HepG2 (cell line): ENCODE data around the gene SDR39U1. TPM values are rescaled to one million over a fixed set of nuclear protein-coding genes. Genes with fewer than 3 reads are reported as not detected.
A peak's percentile ranks its signal among the peaks of the same experiment; 100 is the strongest.

Experiments used
- POLR2A ChIP-seq, 2 experiments: IDR thresholded peaks; 2 replicates each; pipeline ENCODE4 v1.6.1; 2011; ENCODE audit warnings: low read depth in 2 of 2, low read length in 2 of 2, mild to moderate bottlenecking in 1 of 2, moderate library complexity in 1 of 2; ENCODE audit not compliant: insufficient read depth in 1 of 2
- RFX1 ChIP-seq: fragments of 450-650 bp; IDR thresholded peaks from 2 replicates; pipeline ENCODE4 v1.6.1; 2017
- SMAD3 ChIP-seq: sonication (generic); formaldehyde crosslinking; IDR thresholded peaks from 2 replicates; pipeline ENCODE4 v1.4.0; 2020; ENCODE audit warnings: missing genetic modification reagents
- SP4 ChIP-seq: sonication (generic); formaldehyde crosslinking; IDR thresholded peaks from 2 replicates; pipeline ENCODE4 v1.8.1; 2023; ENCODE audit warnings: mild to moderate bottlenecking, missing genetic modification reagents
- ZIK1 ChIP-seq: sonication (generic); formaldehyde crosslinking; IDR thresholded peaks from 2 replicates; pipeline ENCODE4 v1.5.0; 2020; ENCODE audit warnings: mild to moderate bottlenecking, low read depth, missing genetic modification reagents, borderline replicate concordance
- ZMYM3 ChIP-seq: sonication (generic); formaldehyde crosslinking; IDR thresholded peaks from 2 replicates; pipeline ENCODE4 v1.5.1; 2020; ENCODE audit warnings: mild to moderate bottlenecking, missing genetic modification reagents
- ZNF260 ChIP-seq: sonication (generic); formaldehyde crosslinking; IDR thresholded peaks from 2 replicates; pipeline ENCODE4 v1.4.0; 2020; ENCODE audit warnings: missing genetic modification reagents, low read depth, mild to moderate bottlenecking, borderline replicate concordance
- ZNF564 ChIP-seq: sonication (generic); formaldehyde crosslinking; IDR thresholded peaks from 2 replicates; pipeline ENCODE4 v1.8.1; 2023; ENCODE audit warnings: mild to moderate bottlenecking, missing genetic modification reagents
- ZNF841 ChIP-seq: sonication (generic); formaldehyde crosslinking; IDR thresholded peaks from 2 replicates; pipeline ENCODE4 v1.8.1; 2023; ENCODE audit warnings: missing genetic modification reagents, borderline replicate concordance
- ZSCAN9 ChIP-seq: IDR thresholded peaks from 2 replicates; pipeline ENCODE4 v1.6.1; 2016; ENCODE audit warnings: borderline replicate concordance
- polyA plus RNA-seq, 8 experiments: library from polyadenylated mRNA; depleted of rRNA in 3 of 8; stranded (reverse) in 7 of 8; unstranded in 1 of 8; fragments of >200 nt; fragmentation: Illumina TruSeq in 4 of 8; extraction: Trizol in 4 of 8; gene quantifications; 2 replicates each; pipeline versions ENCODE4 v1.2.1 to v1.2.3, GENCODE V29; 2011 to 2016; ENCODE audit warnings: low read depth in 4 of 8, missing spikeins in 1 of 8, mixed read lengths in 1 of 8; ENCODE audit not compliant: insufficient read depth in 1 of 8
- total RNA-seq, 5 experiments: library from RNA; depleted of rRNA; stranded (reverse); fragments of >200 nt; fragmentation: Illumina TruSeq; extraction: Trizol; gene quantifications; 2 replicates each; pipeline ENCODE4 v1.2.3, GENCODE V29; 2016; ENCODE audit warnings: low read depth in 1 of 5
- TF ChIP-seq, protein P1 (sequence below): sonication (generic); formaldehyde crosslinking; IDR thresholded peaks from 2 replicates; pipeline ENCODE4 v1.4.0; 2020; ENCODE audit warnings: missing genetic modification reagents, borderline replicate concordance
- TF ChIP-seq, protein P2 (sequence below): sonication (generic); formaldehyde crosslinking; IDR thresholded peaks from 2 replicates; pipeline ENCODE4 v1.4.0; 2020; ENCODE audit warnings: mild to moderate bottlenecking, low read depth, missing genetic modification reagents
- TF ChIP-seq, protein P3 (sequence below): conservative IDR thresholded peaks from 2 replicates; pipeline ENCODE4 v1.6.1; 2018; ENCODE audit warnings: missing genetic modification reagents
- TF ChIP-seq, protein P4 (sequence below): sonication (generic); formaldehyde crosslinking; IDR thresholded peaks from 2 replicates; pipeline ENCODE4 v1.5.0; 2020; ENCODE audit warnings: mild to moderate bottlenecking, missing genetic modification reagents, borderline replicate concordance
- TF ChIP-seq, protein P5 (sequence below): sonication (generic); formaldehyde crosslinking; IDR thresholded peaks from 2 replicates; pipeline ENCODE4 v1.5.0; 2020; ENCODE audit warnings: mild to moderate bottlenecking, missing genetic modification reagents, moderate library complexity

The SDR39U1 gene
- total and polyA plus RNA-seq, 2 of the 13 experiments (the other 11 are each of a cell fraction or from before 2014, with no cell fraction given) = 34.4 to 129 TPM

DNA sequence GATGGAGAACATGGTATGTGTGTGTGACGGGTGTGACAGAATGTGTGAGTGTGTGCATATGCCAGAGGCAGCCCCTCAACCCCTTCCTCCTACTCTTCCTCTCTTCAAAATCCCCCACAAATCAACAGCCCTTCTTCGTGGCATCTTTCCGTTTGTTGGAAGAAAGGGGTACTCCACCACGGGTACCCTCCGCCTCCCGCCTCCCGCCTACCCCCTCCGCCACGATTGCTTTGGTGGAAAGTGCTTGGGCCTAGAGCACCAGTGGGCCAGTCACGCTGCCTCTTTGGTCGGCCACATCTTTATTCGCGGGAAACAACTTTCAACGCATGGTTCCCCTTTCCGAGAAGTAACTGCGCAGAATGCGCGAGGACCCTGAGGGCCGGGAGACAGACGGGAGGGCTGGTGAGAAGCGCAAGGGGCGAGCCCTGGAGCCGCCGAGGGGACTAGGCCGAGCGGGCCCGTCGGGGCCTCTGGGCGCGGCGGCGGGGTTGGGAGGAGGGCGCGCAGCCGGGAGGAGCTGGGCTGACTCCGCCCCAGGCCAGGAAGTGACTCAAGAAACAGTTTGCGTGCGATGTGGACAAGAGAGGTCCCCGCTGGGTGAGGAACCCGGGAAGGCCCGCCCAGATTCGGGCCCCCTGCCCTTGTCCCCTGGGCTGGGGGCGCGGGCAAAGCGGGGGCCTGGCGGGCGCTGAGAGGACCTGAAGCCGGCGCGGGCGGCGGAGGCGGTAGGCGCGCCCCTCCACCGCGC is 13.0 kb downstream of the SDR39U1 start, which contains the start of the genes CBLN3 and KHNYN (continued):
- TF ChIP-seq, protein P1, sequence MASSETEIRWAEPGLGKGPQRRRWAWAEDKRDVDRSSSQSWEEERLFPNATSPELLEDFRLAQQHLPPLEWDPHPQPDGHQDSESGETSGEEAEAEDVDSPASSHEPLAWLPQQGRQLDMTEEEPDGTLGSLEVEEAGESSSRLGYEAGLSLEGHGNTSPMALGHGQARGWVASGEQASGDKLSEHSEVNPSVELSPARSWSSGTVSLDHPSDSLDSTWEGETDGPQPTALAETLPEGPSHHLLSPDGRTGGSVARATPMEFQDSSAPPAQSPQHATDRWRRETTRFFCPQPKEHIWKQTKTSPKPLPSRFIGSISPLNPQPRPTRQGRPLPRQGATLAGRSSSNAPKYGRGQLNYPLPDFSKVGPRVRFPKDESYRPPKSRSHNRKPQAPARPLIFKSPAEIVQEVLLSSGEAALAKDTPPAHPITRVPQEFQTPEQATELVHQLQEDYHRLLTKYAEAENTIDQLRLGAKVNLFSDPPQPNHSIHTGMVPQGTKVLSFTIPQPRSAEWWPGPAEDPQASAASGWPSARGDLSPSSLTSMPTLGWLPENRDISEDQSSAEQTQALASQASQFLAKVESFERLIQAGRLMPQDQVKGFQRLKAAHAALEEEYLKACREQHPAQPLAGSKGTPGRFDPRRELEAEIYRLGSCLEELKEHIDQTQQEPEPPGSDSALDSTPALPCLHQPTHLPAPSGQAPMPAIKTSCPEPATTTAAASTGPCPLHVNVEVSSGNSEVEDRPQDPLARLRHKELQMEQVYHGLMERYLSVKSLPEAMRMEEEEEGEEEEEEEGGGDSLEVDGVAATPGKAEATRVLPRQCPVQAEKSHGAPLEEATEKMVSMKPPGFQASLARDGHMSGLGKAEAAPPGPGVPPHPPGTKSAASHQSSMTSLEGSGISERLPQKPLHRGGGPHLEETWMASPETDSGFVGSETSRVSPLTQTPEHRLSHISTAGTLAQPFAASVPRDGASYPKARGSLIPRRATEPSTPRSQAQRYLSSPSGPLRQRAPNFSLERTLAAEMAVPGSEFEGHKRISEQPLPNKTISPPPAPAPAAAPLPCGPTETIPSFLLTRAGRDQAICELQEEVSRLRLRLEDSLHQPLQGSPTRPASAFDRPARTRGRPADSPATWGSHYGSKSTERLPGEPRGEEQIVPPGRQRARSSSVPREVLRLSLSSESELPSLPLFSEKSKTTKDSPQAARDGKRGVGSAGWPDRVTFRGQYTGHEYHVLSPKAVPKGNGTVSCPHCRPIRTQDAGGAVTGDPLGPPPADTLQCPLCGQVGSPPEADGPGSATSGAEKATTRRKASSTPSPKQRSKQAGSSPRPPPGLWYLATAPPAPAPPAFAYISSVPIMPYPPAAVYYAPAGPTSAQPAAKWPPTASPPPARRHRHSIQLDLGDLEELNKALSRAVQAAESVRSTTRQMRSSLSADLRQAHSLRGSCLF = no peak
- no peak for TF ChIP-seq ZIK1 (CRISPR knock-in tag)
- TF ChIP-seq ZSCAN9 (CRISPR knock-in tag) = peak; percentile 90
- no peak for TF ChIP-seq ZNF564 (CRISPR knock-in tag)
- TF ChIP-seq, protein P2, sequence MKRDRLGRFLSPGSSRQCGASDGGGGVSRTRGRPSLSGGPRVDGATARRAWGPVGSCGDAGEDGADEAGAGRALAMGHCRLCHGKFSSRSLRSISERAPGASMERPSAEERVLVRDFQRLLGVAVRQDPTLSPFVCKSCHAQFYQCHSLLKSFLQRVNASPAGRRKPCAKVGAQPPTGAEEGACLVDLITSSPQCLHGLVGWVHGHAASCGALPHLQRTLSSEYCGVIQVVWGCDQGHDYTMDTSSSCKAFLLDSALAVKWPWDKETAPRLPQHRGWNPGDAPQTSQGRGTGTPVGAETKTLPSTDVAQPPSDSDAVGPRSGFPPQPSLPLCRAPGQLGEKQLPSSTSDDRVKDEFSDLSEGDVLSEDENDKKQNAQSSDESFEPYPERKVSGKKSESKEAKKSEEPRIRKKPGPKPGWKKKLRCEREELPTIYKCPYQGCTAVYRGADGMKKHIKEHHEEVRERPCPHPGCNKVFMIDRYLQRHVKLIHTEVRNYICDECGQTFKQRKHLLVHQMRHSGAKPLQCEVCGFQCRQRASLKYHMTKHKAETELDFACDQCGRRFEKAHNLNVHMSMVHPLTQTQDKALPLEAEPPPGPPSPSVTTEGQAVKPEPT (CRISPR knock-in tag) = no peak; the same call in 1 of the 2 replicates
- TF ChIP-seq ZNF841 = no peak
- TF ChIP-seq POLR2A (IDR thresholded peaks at IDR 0.05; ENCODE audit: insufficient read depth in 1 of 2, low read depth in 2 of 2, low read length in 2 of 2) = peak in 1 of 2 experiments; percentile 96; a peak in 2 of 4 replicates
- TF ChIP-seq ZMYM3 (CRISPR knock-in tag) = peak; percentile 71; the same call in 1 of the 2 replicates
- TF ChIP-seq, protein P3, sequence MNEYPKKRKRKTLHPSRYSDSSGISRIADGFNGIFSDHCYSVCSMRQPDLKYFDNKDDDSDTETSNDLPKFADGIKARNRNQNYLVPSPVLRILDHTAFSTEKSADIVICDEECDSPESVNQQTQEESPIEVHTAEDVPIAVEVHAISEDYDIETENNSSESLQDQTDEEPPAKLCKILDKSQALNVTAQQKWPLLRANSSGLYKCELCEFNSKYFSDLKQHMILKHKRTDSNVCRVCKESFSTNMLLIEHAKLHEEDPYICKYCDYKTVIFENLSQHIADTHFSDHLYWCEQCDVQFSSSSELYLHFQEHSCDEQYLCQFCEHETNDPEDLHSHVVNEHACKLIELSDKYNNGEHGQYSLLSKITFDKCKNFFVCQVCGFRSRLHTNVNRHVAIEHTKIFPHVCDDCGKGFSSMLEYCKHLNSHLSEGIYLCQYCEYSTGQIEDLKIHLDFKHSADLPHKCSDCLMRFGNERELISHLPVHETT (CRISPR knock-in tag) = peak; percentile 85
- TF ChIP-seq, protein P4, sequence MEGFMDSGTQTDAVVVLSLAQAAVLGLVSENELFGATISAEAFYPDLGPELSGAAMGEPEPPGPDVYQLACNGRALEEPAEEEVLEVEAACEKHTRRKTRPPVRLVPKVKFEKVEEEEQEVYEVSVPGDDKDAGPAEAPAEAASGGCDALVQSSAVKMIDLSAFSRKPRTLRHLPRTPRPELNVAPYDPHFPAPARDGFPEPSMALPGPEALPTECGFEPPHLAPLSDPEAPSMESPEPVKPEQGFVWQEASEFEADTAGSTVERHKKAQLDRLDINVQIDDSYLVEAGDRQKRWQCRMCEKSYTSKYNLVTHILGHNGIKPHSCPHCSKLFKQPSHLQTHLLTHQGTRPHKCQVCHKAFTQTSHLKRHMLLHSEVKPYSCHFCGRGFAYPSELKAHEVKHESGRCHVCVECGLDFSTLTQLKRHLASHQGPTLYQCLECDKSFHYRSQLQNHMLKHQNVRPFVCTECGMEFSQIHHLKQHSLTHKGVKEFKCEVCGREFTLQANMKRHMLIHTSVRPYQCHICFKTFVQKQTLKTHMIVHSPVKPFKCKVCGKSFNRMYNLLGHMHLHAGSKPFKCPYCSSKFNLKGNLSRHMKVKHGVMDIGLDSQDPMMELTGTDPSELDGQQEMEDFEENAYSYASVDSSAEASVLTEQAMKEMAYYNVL (CRISPR knock-in tag) = peak; percentile 92
- TF ChIP-seq SP4 (CRISPR knock-in tag) = no peak
- no peak; the same call in 1 of the 2 replicates for TF ChIP-seq RFX1
- TF ChIP-seq SMAD3 (CRISPR knock-in tag) = no peak
- TF ChIP-seq ZNF260 (CRISPR knock-in tag) = no peak; the same call in 1 of the 2 replicates
- TF ChIP-seq, protein P5, sequence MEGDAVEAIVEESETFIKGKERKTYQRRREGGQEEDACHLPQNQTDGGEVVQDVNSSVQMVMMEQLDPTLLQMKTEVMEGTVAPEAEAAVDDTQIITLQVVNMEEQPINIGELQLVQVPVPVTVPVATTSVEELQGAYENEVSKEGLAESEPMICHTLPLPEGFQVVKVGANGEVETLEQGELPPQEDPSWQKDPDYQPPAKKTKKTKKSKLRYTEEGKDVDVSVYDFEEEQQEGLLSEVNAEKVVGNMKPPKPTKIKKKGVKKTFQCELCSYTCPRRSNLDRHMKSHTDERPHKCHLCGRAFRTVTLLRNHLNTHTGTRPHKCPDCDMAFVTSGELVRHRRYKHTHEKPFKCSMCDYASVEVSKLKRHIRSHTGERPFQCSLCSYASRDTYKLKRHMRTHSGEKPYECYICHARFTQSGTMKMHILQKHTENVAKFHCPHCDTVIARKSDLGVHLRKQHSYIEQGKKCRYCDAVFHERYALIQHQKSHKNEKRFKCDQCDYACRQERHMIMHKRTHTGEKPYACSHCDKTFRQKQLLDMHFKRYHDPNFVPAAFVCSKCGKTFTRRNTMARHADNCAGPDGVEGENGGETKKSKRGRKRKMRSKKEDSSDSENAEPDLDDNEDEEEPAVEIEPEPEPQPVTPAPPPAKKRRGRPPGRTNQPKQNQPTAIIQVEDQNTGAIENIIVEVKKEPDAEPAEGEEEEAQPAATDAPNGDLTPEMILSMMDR (CRISPR knock-in tag) = peak; percentile 23
